ENCODE data around the gene ERGIC1. TPM values are rescaled to one million over a fixed set of nuclear protein-coding genes. Genes with fewer than 3 reads are reported as not detected.
"Not testable (repeated sequence)": the region's sequence is repeated elsewhere in the genome, so short reads cannot be mapped to it uniquely, and the experiment has no call there.

Gene ERGIC1
- total RNA-seq, 6 experiments from 2014 or later, result 240 to 276 (median 258) TPM

GRCh38 chr5:172805018-172805683, 28.9 kb upstream of the ERGIC1 start:
- H3K27ac Mint-ChIP-seq, result no peak overlapping the region
- no peak for TF ChIP-seq CTCF (IDR thresholded peaks at IDR 0.05)
- no peak overlapping the region for H3K4me3 Mint-ChIP-seq
- peaks cover 2% of the 10 kb centered on the region for H3K27me3 Mint-ChIP-seq (ENCODE audit: insufficient read depth)
- H3K36me3 Mint-ChIP-seq (ENCODE audit: low read depth), result peaks cover 5% of the 10 kb centered on the region
- DNase-seq, result no peak
- peaks cover 7% of the 10 kb centered on the region; the same call in 1 of the 2 replicates for H3K9me3 Mint-ChIP-seq
- H3K4me1 Mint-ChIP-seq (ENCODE audit: low read depth), result peaks cover 54% of the 10 kb centered on the region

GRCh38 chr5:172805736-172806255, 28.3 kb upstream of the ERGIC1 start:
- Mint-ChIP-seq H3K9me3 (peaks cover 7% of the 10 kb centered on the region; the same call in 1 of the 2 replicates), H3K4me1 (ENCODE audit: low read depth) (peaks cover 48% of the 10 kb centered on the region), H3K27me3 (ENCODE audit: insufficient read depth) (peaks cover 2% of the 10 kb centered on the region), H3K4me3 (no peak overlapping the region), H3K27ac (peak overlapping the region; percentile 67), H3K36me3 (ENCODE audit: low read depth) (peaks cover 5% of the 10 kb centered on the region)
- TF ChIP-seq CTCF (IDR thresholded peaks at IDR 0.05), result no peak
- no peak for DNase-seq

GRCh38 chr5:172806897-172807672, 27.0 kb upstream of the ERGIC1 start:
- Mint-ChIP-seq H3K27me3 (ENCODE audit: insufficient read depth) (no peaks in the 10 kb centered on the region; the same call in 1 of the 2 replicates), H3K4me3 (peak overlapping the region; percentile 61; the same call in 1 of the 2 replicates), H3K27ac (peak overlapping the region; percentile 93), H3K9me3 (peaks cover 7% of the 10 kb centered on the region; the same call in 1 of the 2 replicates), H3K4me1 (ENCODE audit: low read depth) (peaks cover 35% of the 10 kb centered on the region), H3K36me3 (ENCODE audit: low read depth) (peaks cover 5% of the 10 kb centered on the region)
- no peak for TF ChIP-seq CTCF (IDR thresholded peaks at IDR 0.05)
- peak; percentile 85 for DNase-seq

GRCh38 chr5:172807766-172808311, 26.2 kb upstream of the ERGIC1 start:
- no peak for TF ChIP-seq CTCF (IDR thresholded peaks at IDR 0.05)
- Mint-ChIP-seq H3K9me3 (peaks cover 7% of the 10 kb centered on the region; the same call in 1 of the 2 replicates), H3K4me3 (peak overlapping the region; percentile 61; the same call in 1 of the 2 replicates), H3K36me3 (ENCODE audit: low read depth) (peaks cover 5% of the 10 kb centered on the region), H3K4me1 (ENCODE audit: low read depth) (peaks cover 27% of the 10 kb centered on the region), H3K27me3 (ENCODE audit: insufficient read depth) (no peaks in the 10 kb centered on the region; the same call in 1 of the 2 replicates), H3K27ac (peak overlapping the region; percentile 93)
- DNase-seq, result no peak

- no peak overlapping the region for H3K4me3 Mint-ChIP-seq
- H3K27ac Mint-ChIP-seq, result no peak overlapping the region
- no peak for TF ChIP-seq CTCF (IDR thresholded peaks at IDR 0.05)
- peaks cover 18% of the 10 kb centered on the region for H3K4me1 Mint-ChIP-seq (ENCODE audit: low read depth)
- peaks cover 5% of the 10 kb centered on the region for H3K36me3 Mint-ChIP-seq (ENCODE audit: low read depth)
- H3K9me3 Mint-ChIP-seq, result peaks cover 7% of the 10 kb centered on the region; the same call in 1 of the 2 replicates
- no peak for DNase-seq
- H3K27me3 Mint-ChIP-seq (ENCODE audit: insufficient read depth), result no peaks in the 10 kb centered on the region; the same call in 1 of the 2 replicates
These were observed 24.3 kb upstream of the ERGIC1 start for GRCh38 chr5:172809774-172810173.

GRCh38 chr5:172810996-172811395, 23.1 kb upstream of the ERGIC1 start:
- H3K36me3 Mint-ChIP-seq (ENCODE audit: low read depth); H3K9me3 Mint-ChIP-seq; H3K27me3 Mint-ChIP-seq (ENCODE audit: insufficient read depth); H3K4me3 Mint-ChIP-seq; DNase-seq; H3K27ac Mint-ChIP-seq: not testable (repeated sequence)
- H3K4me1 Mint-ChIP-seq (ENCODE audit: low read depth), result peaks cover 21% of the 10 kb centered on the region
